GM10266 (cell line): Measurements from ENCODE around the gene C11orf68.

ENCODE experiments used
- DNase-seq: peaks from one replicate; pipeline ENCODE4 v3.0.0; 2012; ENCODE audit errors: extremely low spot score
- TF ChIP-seq, protein P1 (sequence below): IDR thresholded peaks from 2 replicates; pipeline ENCODE4 v1.5.1; 2012; ENCODE audit warnings: mild to moderate bottlenecking, low read depth; ENCODE audit not compliant: control insufficient read depth, insufficient read depth; ENCODE audit errors: missing control alignments

The C11orf68 gene

GRCh38 chr11:65942531-65942930 lies 23.7 kb upstream of the C11orf68 start:
- DNase-seq: no peak
- TF ChIP-seq, protein P1, sequence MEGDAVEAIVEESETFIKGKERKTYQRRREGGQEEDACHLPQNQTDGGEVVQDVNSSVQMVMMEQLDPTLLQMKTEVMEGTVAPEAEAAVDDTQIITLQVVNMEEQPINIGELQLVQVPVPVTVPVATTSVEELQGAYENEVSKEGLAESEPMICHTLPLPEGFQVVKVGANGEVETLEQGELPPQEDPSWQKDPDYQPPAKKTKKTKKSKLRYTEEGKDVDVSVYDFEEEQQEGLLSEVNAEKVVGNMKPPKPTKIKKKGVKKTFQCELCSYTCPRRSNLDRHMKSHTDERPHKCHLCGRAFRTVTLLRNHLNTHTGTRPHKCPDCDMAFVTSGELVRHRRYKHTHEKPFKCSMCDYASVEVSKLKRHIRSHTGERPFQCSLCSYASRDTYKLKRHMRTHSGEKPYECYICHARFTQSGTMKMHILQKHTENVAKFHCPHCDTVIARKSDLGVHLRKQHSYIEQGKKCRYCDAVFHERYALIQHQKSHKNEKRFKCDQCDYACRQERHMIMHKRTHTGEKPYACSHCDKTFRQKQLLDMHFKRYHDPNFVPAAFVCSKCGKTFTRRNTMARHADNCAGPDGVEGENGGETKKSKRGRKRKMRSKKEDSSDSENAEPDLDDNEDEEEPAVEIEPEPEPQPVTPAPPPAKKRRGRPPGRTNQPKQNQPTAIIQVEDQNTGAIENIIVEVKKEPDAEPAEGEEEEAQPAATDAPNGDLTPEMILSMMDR: no peak

DNA sequence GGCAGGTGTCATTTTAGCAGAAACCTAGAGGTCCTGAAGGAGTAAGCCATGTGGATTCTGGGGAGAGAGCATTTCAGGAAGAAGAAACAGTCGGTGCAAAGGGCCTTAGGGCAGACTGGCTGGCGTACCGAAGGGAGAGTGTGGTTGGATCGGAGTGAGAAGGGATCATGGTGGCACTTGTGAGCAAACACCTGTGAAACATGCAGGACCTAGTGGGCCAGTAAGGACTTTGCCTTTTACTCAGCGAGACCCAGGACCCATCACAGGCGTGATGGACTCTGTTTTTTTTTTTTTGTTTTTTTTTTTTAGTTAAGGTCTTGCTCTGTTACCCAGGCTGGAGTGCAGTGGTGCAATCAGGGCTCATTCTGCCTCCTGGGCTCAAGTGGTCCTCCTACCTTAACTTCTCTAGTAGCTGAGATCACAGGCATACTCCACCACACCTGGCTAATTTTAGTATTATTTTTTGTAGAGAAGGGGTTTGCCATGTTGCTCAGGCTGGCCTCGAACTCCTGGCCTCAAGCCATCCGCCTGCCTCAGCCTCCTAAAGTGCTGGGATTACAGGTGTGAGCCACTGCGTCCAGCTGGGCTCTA lies 23.0 kb upstream of the C11orf68 start:
- TF ChIP-seq, protein P1: no peak
- no peak for DNase-seq

DNA sequence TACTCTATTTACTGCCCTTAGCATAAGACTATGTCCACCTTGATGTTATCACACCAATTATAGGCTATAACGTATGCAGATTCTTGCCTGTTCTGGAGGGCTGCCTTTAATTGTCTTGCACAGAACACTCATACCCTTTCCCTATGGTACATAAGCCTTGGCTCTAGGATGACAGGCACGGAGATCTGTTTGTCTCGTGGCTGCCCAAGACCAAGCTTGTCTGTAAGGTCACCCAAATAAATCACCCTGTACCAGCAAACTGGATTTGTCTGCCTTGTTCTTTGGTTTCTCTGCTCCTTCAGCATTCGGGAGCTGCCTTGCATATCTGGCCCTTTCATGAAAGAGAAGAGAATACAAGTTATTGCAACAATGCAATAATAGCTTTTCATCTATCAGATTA lies 18.9 kb upstream of the C11orf68 start:
- TF ChIP-seq, protein P1: no peak
- no peak for DNase-seq

DNA sequence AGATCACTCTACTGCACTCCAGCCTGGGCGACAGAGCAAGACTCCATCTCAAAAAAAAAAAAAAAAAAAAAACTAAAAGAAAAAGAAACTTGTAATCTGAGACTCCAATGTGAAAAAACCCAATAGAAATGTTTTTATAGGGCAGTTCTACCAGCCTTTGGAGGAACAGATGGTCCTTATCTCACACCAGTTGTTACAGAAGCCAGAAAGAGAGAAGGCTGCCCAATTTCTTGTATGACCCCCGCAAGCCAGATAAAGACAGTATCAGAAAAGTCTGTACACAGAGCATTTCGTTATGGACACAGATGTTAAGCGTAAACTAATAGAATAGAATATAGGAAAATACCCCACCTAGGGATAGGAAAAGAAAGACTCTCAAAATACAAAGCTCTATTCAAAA lies 15.2 kb upstream of the C11orf68 start:
- DNase-seq: no peak
- TF ChIP-seq, protein P1: no peak

DNA sequence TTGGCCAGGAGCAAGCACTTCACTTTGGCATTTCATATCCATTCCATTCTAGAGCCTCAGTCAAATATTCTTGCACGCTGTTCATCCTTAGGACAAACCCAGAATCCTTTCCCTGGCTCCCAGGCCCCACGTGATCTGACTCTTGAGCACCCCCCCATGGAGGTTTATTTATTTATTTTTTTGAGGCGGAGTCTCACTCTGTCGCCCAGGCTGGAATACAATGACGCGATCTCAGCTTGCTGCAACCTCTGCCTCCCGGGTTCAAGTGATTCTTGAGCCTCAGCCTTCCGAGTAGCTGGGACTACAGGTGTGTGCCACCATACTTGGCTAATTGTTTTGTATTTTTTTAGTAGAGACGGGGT lies 13.7 kb upstream of the C11orf68 start:
- DNase-seq: no peak
- TF ChIP-seq, protein P1: no peak

DNA sequence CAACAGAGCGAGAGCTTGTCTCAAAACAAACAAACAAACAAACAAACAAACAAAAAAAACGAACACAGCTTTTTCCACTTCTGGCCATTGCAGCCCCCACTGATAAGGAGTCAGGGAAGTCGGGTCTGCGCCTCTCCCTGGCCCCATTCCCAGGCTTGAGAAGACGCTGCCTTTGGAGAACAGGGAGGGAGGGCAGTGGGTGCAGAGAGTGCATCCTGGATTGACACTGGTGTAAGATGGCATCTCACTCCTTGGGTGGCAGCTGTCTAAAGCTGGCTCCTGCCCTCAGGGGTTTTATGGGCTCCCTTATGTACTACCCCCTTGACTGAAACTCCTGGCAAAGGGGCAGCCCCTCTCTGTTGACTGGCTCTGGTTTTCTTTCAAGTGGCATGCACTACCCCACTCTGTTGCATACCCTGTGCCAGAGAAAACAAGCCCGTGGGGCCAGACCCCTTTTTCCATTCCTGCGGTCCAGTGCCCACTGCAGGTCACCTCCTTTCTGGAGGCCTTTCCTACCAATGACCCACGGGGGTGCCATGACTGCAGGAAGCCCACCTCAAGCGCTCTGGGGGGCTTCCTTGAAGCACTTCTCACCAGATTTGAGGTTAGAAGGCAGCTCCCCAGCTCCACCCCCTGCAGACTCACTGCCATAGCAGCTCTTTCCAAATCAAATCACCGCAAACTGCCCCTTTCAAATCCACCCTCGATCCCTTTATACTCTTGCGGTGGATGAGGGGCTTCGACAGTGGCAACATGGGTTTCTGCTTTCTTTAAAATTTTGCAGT lies 13.1 kb upstream of the C11orf68 start:
- TF ChIP-seq, protein P1: no peak
- DNase-seq: no peak

GRCh38 chr11:65928667-65929066 lies 9.8 kb upstream of the C11orf68 start:
- DNase-seq: no peak
- TF ChIP-seq, protein P1: no peak
